ENCODE measurements around the gene MUC5B.

DNA sequence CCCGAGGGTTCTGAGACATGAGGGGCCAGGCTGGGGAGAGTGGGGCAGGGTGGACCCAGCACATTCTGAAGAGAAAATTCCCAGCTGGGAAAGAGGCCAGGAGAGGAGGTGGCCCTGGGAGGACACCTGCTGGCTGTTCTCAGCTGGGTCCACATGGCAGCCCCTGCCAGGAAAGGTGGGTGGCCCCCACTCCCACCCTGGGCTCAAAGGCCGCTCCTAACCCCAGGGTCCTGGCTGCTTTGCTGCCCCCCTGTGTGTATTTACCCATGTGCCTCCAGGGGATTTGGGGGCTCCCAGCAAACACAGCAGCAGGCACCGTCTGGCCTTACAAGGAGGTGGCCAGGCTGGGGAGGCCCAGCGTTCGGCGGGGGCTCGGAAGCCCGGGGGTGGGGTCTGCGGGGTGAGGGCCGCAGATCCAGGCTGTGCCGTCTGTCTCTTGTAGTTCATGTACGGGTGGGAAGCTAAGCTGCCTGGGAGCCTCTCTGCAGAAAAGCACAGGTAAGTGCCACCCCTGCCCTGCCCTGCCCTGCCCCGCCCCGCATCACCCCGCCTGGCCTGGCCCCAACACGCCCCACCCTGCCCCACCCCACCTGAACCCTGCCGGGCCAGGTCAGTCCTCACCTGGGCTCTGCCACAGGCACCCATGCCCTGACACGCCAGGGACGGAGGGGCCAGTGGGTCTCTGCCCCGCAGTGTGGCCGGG, 10.6 kb downstream of the MUC5B start:
- no peak for TF ChIP-seq POLR2AphosphoS5 (IDR thresholded peaks at IDR 0.05)
- TF ChIP-seq, protein P1, sequence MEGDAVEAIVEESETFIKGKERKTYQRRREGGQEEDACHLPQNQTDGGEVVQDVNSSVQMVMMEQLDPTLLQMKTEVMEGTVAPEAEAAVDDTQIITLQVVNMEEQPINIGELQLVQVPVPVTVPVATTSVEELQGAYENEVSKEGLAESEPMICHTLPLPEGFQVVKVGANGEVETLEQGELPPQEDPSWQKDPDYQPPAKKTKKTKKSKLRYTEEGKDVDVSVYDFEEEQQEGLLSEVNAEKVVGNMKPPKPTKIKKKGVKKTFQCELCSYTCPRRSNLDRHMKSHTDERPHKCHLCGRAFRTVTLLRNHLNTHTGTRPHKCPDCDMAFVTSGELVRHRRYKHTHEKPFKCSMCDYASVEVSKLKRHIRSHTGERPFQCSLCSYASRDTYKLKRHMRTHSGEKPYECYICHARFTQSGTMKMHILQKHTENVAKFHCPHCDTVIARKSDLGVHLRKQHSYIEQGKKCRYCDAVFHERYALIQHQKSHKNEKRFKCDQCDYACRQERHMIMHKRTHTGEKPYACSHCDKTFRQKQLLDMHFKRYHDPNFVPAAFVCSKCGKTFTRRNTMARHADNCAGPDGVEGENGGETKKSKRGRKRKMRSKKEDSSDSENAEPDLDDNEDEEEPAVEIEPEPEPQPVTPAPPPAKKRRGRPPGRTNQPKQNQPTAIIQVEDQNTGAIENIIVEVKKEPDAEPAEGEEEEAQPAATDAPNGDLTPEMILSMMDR (IDR thresholded peaks at IDR 0.05): peak in 2 of 4 experiments; percentile 12 to 17

Data from prostate gland (tissue), 2 donors.